Breast epithelium (tissue), 4 donors: Measurements from ENCODE around the gene SEPTIN1. TPM values are rescaled to one million over a fixed set of nuclear protein-coding genes. Genes with fewer than 3 reads are reported as not detected.
"Not testable (repeated sequence)": the region's sequence is repeated elsewhere in the genome, so short reads cannot be mapped to it uniquely, and the experiment has no call there.

Experiments used
- DNase-seq, 2 donors: peaks; one replicate each; pipeline ENCODE4 v3.0.0-alpha.2; 2019; ENCODE audit warnings: low spot score in 2 of 2
- H3K27ac ChIP-seq, 2 donors: fragments of 200-600 bp; sonication (generic) in 1 of 2; one replicate each; pipeline ENCODE4 v1.5.1; 2016 to 2019; ENCODE audit warnings: mild to moderate bottlenecking in 1 of 2
- H3K27me3 ChIP-seq, 2 donors: fragments of 200-600 bp; sonication (generic) in 1 of 2; one replicate each; pipeline versions ENCODE4 v1.5.1 to v1.6.0; 2017 to 2019; ENCODE audit warnings: control low read depth in 1 of 2, mild to moderate bottlenecking in 1 of 2
- H3K36me3 ChIP-seq: fragments of 200-600 bp; one replicate; pipeline ENCODE4 v1.5.1; 2019
- H3K4me1 ChIP-seq, 2 donors: fragments of 200-600 bp; sonication (generic); one replicate each; pipeline ENCODE4 v1.5.1; 2016 to 2019; ENCODE audit warnings: control low read depth in 1 of 2
- H3K4me3 ChIP-seq, 3 donors: fragments of 200-600 bp; sonication (generic); 1 replicate in 2 of 3; 2 replicates in 1 of 3; pipeline ENCODE4 v1.5.1; 2016 to 2019; ENCODE audit warnings: mild to moderate bottlenecking in 3 of 3, moderate library complexity in 2 of 3
- H3K9me3 ChIP-seq, 2 donors: fragments of 200-600 bp; sonication (generic) in 1 of 2; one replicate each; pipeline ENCODE4 v1.5.1; 2016 to 2019; ENCODE audit warnings: control low read depth in 1 of 2
- POLR2A ChIP-seq: fragments of 450-650 bp; IDR thresholded peaks from one replicate; pipeline ENCODE4 v1.6.1; 2016; ENCODE audit warnings: antibody characterized with exemption, mild to moderate bottlenecking, moderate library complexity
- POLR2AphosphoS5 ChIP-seq, 3 donors: sonication (generic); formaldehyde crosslinking; IDR thresholded peaks; one replicate each; pipeline ENCODE4 v1.6.1; 2017; ENCODE audit warnings: antibody characterized with exemption in 3 of 3
- intact Hi-C: fragments of 100-400 bp; cut with DNase I; formaldehyde crosslinking; loops from one replicate; pipeline ENCODE4 v1.15.1; 2023; ENCODE audit warnings: low total_unique reads
- total RNA-seq, 3 donors: library from RNA; depleted of rRNA; stranded (reverse); fragments of >200 nt; gene quantifications; one replicate each; pipeline ENCODE4 v1.1.0, GENCODE V29; 2016
- TF ChIP-seq, protein P1 (sequence below), 3 donors: fragments of 450-650 bp; IDR thresholded peaks; one replicate each; pipeline ENCODE4 v1.5.1; 2016 to 2017; ENCODE audit warnings: antibody characterized with exemption in 3 of 3, mild to moderate bottlenecking in 3 of 3, moderate library complexity in 3 of 3

SEPTIN1 gene
- total RNA-seq, 3 donors from 2014 or later = 1.3 to 4.6 (median 2.7) TPM

GRCh38 chr16:30397056-30397455 is 14.7 kb upstream of the SEPTIN1 start:
- H3K36me3 ChIP-seq = no peaks in the 10 kb centered on the region
- no peaks in the 10 kb centered on the region for H3K9me3 ChIP-seq
- no peak overlapping the region for H3K4me3 ChIP-seq
- peaks cover 0 to 9% of the 10 kb centered on the region in 2 donors for H3K4me1 ChIP-seq
- DNase-seq = no peak
- TF ChIP-seq POLR2A (no peak), POLR2AphosphoS5 (IDR thresholded peaks at IDR 0.05) (no peak)
- TF ChIP-seq, protein P1, sequence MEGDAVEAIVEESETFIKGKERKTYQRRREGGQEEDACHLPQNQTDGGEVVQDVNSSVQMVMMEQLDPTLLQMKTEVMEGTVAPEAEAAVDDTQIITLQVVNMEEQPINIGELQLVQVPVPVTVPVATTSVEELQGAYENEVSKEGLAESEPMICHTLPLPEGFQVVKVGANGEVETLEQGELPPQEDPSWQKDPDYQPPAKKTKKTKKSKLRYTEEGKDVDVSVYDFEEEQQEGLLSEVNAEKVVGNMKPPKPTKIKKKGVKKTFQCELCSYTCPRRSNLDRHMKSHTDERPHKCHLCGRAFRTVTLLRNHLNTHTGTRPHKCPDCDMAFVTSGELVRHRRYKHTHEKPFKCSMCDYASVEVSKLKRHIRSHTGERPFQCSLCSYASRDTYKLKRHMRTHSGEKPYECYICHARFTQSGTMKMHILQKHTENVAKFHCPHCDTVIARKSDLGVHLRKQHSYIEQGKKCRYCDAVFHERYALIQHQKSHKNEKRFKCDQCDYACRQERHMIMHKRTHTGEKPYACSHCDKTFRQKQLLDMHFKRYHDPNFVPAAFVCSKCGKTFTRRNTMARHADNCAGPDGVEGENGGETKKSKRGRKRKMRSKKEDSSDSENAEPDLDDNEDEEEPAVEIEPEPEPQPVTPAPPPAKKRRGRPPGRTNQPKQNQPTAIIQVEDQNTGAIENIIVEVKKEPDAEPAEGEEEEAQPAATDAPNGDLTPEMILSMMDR (IDR thresholded peaks at IDR 0.05) = no peak
- no peaks in the 10 kb centered on the region for H3K27me3 ChIP-seq
- no peak overlapping the region for H3K27ac ChIP-seq
- intact Hi-C loops = no loop called here

DNA sequence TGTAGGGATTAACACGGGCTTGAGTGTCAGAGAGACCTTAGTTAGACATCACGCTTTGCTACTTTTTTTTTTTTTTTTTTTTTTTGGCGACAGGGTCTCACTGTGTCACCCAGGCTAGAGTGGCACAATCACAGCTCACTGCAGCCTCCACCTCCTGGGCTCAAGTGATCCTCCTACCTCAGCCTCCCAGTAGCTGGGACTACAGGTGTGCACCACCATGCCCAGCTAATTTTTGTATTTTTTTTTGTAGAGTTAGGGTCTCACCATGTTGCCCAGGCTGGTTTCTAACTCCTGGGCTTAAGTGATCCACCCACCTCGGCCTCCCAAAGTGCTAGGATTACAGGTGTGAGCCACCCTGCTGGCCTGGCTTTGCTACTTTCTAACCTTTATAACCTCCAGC is 14.3 kb upstream of the SEPTIN1 start:
- H3K9me3 ChIP-seq, H3K4me3 ChIP-seq, H3K27ac ChIP-seq, DNase-seq, H3K27me3 ChIP-seq, H3K36me3 ChIP-seq, intact Hi-C loops, H3K4me1 ChIP-seq: not testable (repeated sequence)

- TF ChIP-seq POLR2AphosphoS5 (IDR thresholded peaks at IDR 0.05) (no peak), POLR2A (no peak)
- TF ChIP-seq, protein P1 (IDR thresholded peaks at IDR 0.05) = no peak
- no peaks in the 10 kb centered on the region for H3K9me3 ChIP-seq
- no peaks in the 10 kb centered on the region for H3K27me3 ChIP-seq
- no peak for DNase-seq
- peak overlapping the region; percentile 72 to 93 (median 72) for H3K4me3 ChIP-seq
- H3K36me3 ChIP-seq = no peaks in the 10 kb centered on the region
- peak overlapping the region; percentile 76 to 77 for H3K27ac ChIP-seq
- peaks cover 0 to 9% of the 10 kb centered on the region in 2 donors for H3K4me1 ChIP-seq
- intact Hi-C loops = no loop called here
Observed at GRCh38 chr16:30395992-30396585, 13.7 kb upstream of the SEPTIN1 start.

DNA sequence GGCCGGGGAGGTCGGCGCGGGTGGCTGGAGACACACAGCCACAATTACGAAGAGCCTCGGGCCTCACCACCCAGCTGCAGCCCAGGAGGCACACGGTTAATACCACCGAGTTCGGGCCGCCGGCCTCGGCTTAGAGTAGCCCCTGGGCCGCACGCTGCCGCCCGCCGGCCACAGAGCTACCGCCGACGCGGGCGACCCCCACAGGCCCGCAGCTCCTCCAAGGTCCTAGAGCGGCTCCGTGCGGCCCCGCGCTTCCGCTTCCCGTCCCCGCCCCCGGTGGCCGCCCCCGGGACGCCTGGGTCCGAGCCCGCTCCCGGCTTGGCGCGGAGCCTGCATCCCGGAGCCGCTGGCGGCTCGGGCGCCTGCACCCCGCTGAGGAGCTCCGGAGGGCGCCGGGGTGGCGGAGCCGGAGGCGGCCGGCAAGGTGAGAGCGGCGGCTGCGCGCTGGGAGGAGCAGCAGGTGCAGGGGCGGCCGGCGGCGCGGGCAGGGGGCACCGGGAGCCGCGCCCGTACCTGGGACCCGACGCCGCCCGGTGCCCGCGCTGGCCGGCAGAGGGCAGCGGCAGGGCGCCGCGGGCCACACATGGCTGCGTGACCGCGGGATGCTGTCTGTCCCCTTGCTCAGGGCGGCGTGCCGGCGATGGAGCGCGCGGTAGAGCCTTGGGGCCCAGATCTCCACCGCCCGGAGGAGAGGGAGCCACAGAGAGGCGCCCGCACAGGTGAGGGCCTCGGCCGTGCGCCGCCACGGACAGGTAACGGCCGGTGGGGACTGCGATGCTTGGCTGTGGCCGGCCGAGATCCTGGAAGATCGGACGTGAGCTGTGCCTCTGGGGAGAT is 13.0 kb upstream of the SEPTIN1 start, which contains the start of gene ZNF48:
TSS of gene ZNF48 (plus strand) at position 266 of the 837 bp plus-strand sequence. CDS start at position 641, 375 bp downstream.
- DNase-seq = peak; percentile 55 to 80
- no peaks in the 10 kb centered on the region for H3K27me3 ChIP-seq
- peak within 1 kb of the TSS; percentile 72 to 93 (median 72) for H3K4me3 ChIP-seq
- H3K9me3 ChIP-seq = no peaks in the 10 kb centered on the region
- intact Hi-C loops = no loop called here
- peak within 1 kb of the TSS; percentile 76 to 77 for H3K27ac ChIP-seq
- H3K4me1 ChIP-seq = peaks cover 0 to 9% of the 10 kb centered on the region in 2 donors
- no peaks in the 10 kb centered on the region for H3K36me3 ChIP-seq
- TF ChIP-seq, protein P1 (IDR thresholded peaks at IDR 0.05) = peak in 1 of 3 donors; percentile 42
- no peak for TF ChIP-seq POLR2A
- peak; percentile 26 to 52 (median 50) for TF ChIP-seq POLR2AphosphoS5 (IDR thresholded peaks at IDR 0.05)

DNA sequence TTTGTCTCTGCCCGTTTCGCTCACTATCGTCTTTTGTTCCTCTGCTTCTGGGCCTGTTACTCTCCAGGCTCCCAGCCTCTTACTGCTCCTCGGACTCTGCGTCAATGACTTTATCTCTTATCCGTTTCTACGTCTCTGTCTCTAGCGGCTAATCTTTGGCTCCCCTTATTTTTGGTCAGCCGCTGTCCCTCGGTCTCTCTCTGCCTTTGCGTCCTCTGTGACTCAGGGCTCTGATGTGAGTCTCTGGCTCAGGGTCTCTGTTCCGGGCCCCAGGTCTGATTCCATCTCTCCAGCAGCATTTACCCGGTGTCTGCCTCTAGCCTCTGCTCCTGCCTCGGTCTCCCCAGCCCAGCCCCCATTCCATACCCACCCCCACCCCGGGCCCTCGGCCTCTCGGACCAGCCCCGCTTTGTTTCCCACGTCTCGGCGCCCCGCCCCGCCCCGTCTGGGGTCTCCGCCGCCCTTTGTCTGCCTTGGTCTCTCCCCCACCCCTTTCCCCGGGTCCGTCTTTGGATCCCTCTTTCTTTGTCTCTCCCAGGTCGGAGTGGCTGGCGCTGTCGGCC is 12.3 kb upstream of the SEPTIN1 start:
- no peaks in the 10 kb centered on the region for H3K9me3 ChIP-seq
- H3K4me1 ChIP-seq = peaks cover 0 to 9% of the 10 kb centered on the region in 2 donors
- no peak for DNase-seq
- intact Hi-C loops = no loop called here
- H3K27ac ChIP-seq = peak overlapping the region; percentile 76 to 77
- peak overlapping the region; percentile 72 to 93 (median 72) for H3K4me3 ChIP-seq
- no peak for TF ChIP-seq POLR2A
- no peak for TF ChIP-seq POLR2AphosphoS5 (IDR thresholded peaks at IDR 0.05)
- TF ChIP-seq, protein P1 (IDR thresholded peaks at IDR 0.05) = no peak
- H3K27me3 ChIP-seq = no peaks in the 10 kb centered on the region
- H3K36me3 ChIP-seq = no peaks in the 10 kb centered on the region
